ENCODE data around the gene TLK1. TPM values are rescaled to one million over a fixed set of nuclear protein-coding genes. Genes with fewer than 3 reads are reported as not detected.

The TLK1 gene
- total and polyA plus RNA-seq, 10 of the 15 experiments (the other 5 are each of a cell fraction or from before 2014, with no cell fraction given): 25.1 to 126 (median 57.3) TPM

- intact Hi-C loops (cut with micrococcal nuclease; ENCODE audit: unreplicated experiment): no loop called here
- Histone ChIP-seq H3K4me3 (no peak overlapping the region), H3K4me2 (ENCODE audit: control insufficient read depth, insufficient read depth) (no peak overlapping the region), H3K9me3 (replicated peaks; ENCODE audit: control insufficient read depth, insufficient read depth, low read length) (no peaks in the 10 kb centered on the region), H2AFZ (ENCODE audit: control insufficient read depth, low read depth, low read length) (no peak overlapping the region), H4K20me1 (ENCODE audit: control insufficient read depth, insufficient read depth) (no peaks in the 10 kb centered on the region), H3K27ac (ENCODE audit: control insufficient read depth, insufficient read depth) (no peak overlapping the region), H3K79me2 (ENCODE audit: control insufficient read depth, insufficient read depth, low read length) (no peaks in the 10 kb centered on the region; the same call in 1 of the 2 replicates), H3K4me1 (ENCODE audit: control insufficient read depth, insufficient read depth, low read length) (peaks cover 8% of the 10 kb centered on the region), H3K36me3 (ENCODE audit: control insufficient read depth in 2 of 2, insufficient read depth in 2 of 2, low read length in 1 of 2) (peaks cover 6 to 25% of the 10 kb centered on the region in 2 experiments), H3K9ac (ENCODE audit: control insufficient read depth, insufficient read depth, low read length) (no peak overlapping the region), H3K27me3 (replicated peaks in 1 of 2; ENCODE audit: control insufficient read depth in 2 of 2, insufficient read depth in 2 of 2, low read length in 1 of 2) (no peaks in the 10 kb centered on the region)
- FAIRE-seq (no peak), ATAC-seq (no peak), DNase-seq (ENCODE audit: low read depth, low spot score) (no peak)
- TF ChIP-seq SKIL (IDR thresholded peaks at IDR 0.05; ENCODE audit: low read depth, poor library complexity, severe bottlenecking) (no peak), POLR2A (IDR thresholded peaks at IDR 0.05; ENCODE audit: low read depth, low read length) (peak; percentile 56; the same call in 1 of the 2 replicates), TCF3 (IDR thresholded peaks at IDR 0.05; ENCODE audit: borderline replicate concordance, insufficient read depth, low read depth, low read length) (no peak), POLR2AphosphoS5 (IDR thresholded peaks at IDR 0.05; ENCODE audit: low read length) (peak; percentile 38; the same call in 1 of the 2 replicates), NBN (IDR thresholded peaks at IDR 0.05) (no peak), RFX5 (IDR thresholded peaks at IDR 0.05; ENCODE audit: low read depth, low read length) (no peak), ATF2 (IDR thresholded peaks at IDR 0.05; ENCODE audit: low read length) (no peak), NRF1 (conservative IDR thresholded peaks at IDR 0.05; ENCODE audit: low read depth, low read length) (no peak), POU2F2 (IDR thresholded peaks at IDR 0.05; ENCODE audit: borderline replicate concordance, low read depth, low read length) (0 out of 3 replicates have a peak, but pooled peaks have one; percentile 10), SUPT20H (IDR thresholded peaks at IDR 0.05; ENCODE audit: borderline replicate concordance, control insufficient read depth, low read depth, low read length) (no peak), YY1 (IDR thresholded peaks at IDR 0.05; ENCODE audit: low read depth, low read length) (no peak), MTA2 (IDR thresholded peaks at IDR 0.05; ENCODE audit: low read depth) (no peak), HDAC2 (IDR thresholded peaks at IDR 0.05) (no peak), MAX (IDR thresholded peaks at IDR 0.05; ENCODE audit: low read depth, low read length) (no peak), BRCA1 (IDR thresholded peaks at IDR 0.05; ENCODE audit: low read depth, low read length) (no peak)
- in situ Hi-C loops (cut with MboI): loop anchor here (25.0 kb wide), 1 partner anchor 469 kb away; the partner anchor contains the start of genes DCAF17 and METTL8
- POLR2A ChIA-PET: interaction anchor here (0.5 kb wide), 1 partner anchor 825 kb away, joined by 4 read pairs; no protein-coding TSS in a partner anchor
- BruUV-seq (replicated peaks): no TSS peak
- CTCF ChIA-PET: interaction anchor here (0.6 to 1.5 kb wide), 3 partner anchors 17 to 40 kb away, joined by 3 read pairs; partner anchors contain the start of gene GORASP2
- WGBS (ENCODE audit: insufficient coverage, insufficient replicate concordance, low lambda C conversion rate, missing lambda C conversion rate): 91% methylated on average over 12 of the region's 12 CpGs
- RAD21 ChIA-PET (ENCODE audit: unreplicated experiment): interaction anchor here (1.0 kb wide), 1 partner anchor 40 kb away, joined by 3 read pairs; the partner anchor contains the start of gene GORASP2
- SMC1A ChIA-PET (ENCODE audit: uncharacterized antibody, unreplicated experiment): no interaction called here
Observed at GRCh38 chr2:170968205-170969003, 192.3 kb downstream of the TLK1 start.
